GM04504 (cell line): ENCODE results near the gene SARS1.
"Not testable (repeated sequence)": the region's sequence is repeated elsewhere in the genome, so short reads cannot be mapped to it uniquely, and the experiment has no call there.

Experiments used
- DNase-seq: peaks from one replicate; pipeline ENCODE4 v3.0.0-alpha.2; 2012; ENCODE audit warnings: low read depth

SARS1 gene, protein sequence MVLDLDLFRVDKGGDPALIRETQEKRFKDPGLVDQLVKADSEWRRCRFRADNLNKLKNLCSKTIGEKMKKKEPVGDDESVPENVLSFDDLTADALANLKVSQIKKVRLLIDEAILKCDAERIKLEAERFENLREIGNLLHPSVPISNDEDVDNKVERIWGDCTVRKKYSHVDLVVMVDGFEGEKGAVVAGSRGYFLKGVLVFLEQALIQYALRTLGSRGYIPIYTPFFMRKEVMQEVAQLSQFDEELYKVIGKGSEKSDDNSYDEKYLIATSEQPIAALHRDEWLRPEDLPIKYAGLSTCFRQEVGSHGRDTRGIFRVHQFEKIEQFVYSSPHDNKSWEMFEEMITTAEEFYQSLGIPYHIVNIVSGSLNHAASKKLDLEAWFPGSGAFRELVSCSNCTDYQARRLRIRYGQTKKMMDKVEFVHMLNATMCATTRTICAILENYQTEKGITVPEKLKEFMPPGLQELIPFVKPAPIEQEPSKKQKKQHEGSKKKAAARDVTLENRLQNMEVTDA

DNA sequence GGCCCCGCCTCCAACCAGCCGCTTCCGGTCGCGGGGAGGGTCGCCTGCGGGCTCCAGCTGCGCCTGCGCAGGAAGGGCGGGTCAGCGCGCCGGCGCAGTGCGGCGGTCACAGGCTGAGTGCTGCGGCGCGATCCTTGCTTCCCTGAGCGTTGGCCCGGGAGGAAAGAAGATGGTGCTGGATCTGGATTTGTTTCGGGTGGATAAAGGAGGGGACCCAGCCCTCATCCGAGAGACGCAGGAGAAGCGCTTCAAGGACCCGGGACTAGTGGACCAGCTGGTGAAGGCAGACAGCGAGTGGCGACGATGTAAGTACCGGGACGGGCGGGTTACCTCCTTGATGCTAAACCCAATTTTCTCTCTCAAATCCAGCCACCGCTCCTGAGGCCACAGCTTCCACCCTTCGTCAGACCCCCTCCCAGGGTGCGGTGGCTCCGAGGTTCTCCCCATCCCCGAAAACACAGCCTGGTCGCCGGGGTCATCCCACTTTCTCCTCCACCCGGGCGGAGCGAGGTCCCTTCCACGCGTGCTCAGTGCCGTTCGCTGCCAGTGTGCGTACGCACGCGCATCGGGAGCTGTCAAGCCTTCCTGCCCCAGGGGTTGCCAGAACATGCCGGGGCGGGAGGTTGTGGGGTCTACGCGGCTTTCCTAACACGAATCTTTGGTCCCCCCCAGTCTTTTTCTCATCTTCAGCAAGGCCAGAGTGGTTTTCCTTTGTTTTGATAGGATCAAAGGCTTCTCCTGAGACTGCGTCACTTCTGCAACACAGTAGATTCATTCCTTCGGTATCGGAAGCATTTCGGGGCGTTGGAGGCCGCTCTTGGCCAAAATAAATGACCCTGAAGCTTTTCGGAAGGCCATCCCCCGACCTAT, at the start of gene SARS1:
TSS of gene SARS1 (plus strand) at position 95 of the 870 bp plus-strand sequence. CDS start at position 170, 75 bp downstream.
- DNase-seq = peak; percentile 77

DNA sequence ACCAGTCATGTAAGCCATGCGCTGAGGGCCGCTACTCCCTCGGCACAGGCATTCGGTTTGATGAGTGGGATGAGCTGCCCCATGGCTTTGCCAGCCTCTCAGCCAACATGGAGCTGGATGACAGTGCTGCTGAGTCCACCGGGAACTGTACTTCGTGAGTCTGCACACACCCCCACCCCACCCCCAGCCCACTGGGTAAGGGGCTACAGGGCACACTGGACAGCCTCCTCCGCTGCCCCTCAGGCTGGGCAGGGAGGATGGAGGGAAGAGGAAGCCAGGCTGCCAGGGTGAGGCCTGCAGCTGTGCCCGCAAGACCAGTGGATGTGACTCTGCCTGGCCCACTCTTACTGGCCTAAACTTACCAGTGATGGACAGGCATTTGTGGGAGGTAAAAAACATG, 49.2 kb upstream of the SARS1 start:
- no peak for DNase-seq

DNA sequence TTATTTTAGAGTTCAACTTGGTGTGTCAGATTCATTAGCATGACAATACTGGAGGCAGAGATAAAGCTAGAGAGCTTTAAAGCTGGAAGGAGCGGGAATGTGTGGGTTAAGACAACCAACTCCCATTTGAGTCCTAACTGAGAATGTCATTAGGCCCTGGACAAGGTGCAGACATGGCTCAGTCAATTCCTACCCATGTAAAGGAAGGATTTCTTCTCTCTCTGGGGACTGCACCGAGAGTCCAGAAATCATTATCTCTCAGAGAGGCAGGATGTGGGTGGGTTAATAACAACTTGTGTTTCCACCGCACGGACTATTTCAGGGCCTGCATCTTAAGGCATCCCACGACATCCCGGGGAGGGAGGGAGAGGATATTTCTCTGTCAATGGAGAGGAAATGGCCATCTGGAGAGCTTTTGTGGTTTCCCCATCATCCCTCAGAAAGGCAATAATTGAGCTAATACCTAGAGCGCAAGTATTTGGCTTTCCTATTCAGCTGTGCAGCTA, 46.7 kb upstream of the SARS1 start:
- DNase-seq = peak; percentile 23

DNA sequence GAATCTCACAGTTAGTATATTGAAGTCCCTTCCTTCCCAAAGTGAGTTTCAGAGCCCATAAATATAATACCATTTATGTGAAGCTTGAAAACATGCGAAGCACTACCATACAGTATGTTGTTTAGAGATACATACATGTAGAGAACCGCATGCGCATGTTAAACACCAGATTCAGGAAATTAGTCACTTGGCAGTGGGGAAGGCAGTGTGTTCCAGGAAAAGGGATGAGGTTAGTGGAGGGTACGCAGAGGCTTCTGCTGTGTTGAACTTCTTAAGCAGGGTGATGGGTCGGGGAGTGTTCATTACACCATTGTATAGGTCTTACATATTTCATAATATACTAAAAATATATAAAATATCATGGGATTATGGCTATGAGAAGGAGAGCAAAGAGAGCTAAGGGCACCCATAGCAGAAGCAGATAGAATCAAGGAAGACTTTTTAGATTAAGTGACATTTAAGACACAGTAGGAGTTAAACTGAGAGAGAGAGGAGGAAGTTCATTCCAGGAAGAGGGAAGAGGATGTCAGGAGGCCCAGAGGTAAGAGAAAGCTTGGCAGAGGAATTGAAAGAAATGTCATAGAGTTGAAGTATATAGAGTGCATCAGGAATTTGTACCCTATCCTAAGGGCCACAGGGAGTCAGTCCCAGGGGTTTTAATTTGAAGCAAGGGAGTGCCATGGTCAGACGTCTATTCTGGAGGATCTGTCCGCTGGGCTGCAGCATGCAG, 43.5 kb upstream of the SARS1 start:
- no peak for DNase-seq

DNA sequence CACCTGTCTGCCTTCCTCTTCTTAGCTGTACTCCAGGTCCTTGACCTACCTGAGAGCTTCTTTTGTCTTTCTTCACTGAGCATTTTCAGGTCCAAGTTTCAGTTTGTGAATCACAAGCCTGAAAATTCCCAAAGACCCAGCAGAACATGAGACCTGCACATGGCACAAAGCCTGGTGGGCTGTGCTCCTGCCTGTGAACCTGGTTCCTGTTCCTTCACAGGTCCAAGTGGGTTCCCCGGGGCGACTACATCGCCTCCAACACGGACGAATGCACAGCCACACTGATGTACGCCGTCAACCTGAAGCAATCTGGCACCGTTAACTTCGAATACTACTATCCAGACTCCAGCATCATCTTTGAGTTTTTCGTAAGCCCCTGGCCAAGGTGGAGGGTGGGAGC, 42.1 kb upstream of the SARS1 start:
- no peak for DNase-seq

DNA sequence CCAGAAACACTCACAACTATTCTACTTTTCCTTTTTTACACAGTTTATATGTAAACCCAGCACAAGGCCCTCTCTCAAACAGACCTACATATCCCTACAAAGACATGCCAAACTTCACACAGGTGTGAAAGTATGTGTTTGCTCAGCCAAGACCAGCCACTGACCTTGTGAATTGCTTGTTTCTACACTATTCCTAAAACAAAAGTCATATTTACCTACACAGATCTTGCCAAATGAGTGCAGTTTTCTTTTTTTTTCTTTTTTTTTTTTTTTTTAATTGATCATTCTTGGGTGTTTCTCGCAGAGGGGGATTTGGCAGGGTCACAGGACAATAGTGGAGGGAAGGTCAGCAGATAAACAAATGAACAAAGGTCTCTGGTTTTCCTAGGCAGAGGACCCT, 37.4 kb upstream of the SARS1 start:
- not testable (repeated sequence) for DNase-seq

DNA sequence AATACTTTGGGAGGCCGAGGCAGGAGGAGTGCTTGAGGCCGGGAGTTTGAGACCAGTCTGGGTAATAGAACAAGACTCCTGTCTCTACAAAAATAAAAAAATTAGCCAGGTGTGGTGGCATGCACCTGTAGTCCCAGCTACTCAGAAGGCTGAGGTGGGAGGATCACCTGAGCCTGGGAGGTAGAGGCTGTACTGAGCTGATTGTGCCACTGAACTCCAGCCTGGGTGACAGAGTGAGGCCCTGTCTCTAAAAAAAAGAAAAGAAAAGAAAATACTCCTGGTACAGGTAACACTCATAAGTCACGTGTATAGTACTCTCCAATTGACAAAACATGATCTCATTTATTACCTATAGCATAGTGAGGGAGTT, 33.0 kb upstream of the SARS1 start:
- DNase-seq = not testable (repeated sequence)

DNA sequence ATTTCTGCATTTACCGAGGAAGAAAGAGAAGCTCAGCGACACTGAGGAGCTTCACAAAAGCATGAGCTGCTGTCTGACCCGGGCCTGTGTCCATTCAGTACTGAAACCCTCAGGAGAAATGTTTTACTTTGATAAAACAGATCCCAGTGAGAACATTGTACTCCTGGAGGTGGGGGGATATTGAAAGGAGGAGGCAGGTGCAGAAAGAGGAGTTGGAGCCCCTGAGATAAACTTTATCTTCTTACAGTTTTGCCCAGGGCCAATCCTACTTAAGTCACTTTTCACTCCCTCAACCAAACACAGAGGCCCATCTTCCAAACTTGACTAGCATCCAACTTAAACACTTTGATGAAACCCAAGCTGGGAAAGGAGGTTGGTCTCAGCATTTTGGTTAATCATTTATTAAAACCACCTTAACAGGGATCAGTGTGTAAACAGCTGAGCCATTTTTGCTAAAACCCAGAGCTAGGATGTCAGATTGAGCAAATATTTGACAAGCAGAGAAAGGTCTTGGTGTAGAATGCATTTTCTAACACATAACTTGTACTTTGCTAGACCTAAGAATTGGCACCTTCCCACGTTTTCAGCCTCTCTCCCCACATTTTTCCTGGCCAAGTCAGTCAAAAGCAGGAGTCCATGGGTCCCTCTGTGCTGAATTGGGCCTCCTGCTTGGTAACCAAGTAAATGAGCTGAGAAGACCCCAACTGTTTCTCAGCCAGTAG, 32.5 kb upstream of the SARS1 start:
- DNase-seq = no peak

DNA sequence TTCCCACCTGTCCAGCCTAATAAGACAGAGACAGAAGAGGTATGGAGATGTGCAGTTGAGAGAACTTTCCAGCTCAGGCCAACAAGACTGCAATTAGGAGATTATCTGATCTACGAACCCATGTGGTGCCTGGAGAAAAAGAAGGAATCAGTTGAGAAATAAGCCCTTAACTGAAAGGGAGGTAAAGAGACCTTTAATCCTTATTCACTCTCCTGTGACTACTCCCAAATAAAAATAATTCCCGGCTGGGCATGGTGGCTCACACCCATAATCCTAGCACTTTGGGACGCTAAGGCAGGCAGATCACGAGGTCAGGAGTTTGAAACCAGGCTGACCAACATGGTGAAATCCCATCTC, 31.9 kb upstream of the SARS1 start:
- DNase-seq = no peak

DNA sequence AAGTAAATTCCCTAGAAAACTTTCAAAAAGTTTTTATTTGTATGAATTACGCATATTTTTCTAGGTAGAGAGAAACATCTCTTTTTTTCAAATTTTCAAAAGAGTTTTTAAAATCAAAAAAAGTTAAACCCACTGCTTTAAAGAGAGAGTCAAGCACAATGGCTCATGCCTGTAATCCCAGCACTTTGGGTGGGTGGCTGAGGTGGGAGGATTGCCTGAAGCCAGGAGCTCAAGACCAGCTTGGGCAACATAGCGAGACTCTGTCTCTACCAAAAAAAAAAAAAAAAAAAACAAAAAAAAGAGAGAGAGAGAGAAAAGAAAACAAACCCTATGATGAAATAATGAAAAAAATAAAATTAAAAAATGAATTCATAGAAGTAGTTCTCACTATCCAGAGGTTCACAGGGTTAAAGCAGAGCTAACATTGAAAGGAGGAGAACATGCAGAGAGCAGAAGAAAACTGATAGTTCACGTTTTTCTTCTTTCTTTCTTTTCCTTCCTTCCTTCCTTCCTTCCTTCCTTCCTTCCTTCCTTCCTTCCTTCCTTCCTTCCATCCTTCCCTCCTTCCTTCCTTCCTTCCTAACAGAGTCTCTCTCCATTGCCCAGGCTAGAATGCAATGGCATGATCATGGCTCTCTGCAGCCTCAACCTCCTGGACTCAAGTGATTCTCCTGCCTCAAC, 30.5 kb upstream of the SARS1 start:
- no peak for DNase-seq

DNA sequence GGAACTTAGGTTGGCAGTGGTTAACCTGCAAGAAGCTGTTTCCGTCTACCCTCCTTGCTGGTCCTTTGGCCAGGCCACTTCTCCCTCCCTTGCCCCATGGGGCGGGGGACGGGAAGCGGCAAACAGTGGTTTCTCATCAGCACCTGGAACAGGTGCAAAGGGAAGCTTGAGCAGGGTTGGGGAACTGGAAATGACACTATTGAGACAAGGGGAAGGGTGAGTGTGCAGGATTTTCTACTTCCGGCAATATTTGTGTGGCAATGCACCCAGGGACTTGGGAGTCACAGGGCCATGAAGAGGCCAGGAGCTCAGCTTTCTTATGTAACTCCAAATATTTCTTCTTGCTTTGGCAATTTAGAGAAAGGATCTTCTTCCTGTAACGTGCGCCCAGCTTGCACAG, 29.0 kb upstream of the SARS1 start:
- no peak for DNase-seq

DNA sequence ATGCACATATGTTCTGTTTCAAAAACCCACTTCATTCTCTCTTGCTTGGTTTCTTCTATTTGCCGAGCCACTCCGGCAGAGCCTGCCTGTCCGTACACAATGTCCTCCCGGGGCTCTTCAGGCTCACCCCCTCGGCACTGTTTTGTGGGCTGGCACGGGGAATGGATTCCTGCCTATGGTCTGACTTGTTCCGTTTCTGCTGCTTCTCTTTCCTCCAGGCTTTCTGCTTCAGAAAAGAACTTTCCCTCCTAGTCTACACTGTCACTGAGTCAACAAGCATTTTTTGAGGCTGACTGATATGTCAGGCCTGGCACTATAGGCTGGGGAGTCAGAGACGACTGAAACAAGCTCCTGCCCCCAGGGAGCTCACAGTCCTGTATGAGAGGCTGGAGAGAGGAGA, 28.4 kb upstream of the SARS1 start:
- DNase-seq = no peak

DNA sequence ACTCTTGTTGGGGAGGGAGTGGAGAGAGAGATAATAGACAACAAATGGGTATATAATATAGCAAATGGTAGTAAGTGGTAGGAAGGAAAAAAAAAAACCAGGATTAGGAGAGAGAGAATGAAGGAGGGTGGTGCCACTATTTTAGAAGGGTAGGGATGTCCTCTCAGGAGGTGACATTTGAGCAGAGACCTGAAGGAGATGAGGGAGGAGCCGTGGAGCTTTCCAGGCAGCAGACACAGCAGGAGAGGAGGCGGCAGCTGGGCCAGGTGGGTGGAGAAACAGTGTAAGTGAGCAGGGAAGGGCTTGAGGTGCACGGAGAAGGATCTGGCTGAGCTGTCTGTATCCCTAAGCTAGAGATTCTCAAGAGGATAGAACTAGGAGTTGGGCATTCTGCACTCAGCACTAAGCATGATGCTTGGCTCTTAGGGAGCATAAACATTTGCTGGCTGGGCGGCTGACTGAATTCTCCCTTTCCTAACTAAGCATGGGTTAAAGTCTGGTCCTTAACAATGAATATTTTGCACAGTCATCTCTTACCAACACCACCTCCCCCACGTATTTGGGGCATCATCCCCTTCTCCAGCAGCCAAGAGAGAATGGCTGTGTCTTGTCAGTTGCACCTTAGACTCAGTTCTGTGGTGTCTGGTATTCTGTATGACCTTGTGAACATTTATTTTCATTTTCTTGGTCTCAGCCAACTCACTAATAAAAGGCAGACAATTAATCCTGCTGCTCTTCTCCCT, 27.6 kb upstream of the SARS1 start:
- no peak for DNase-seq

DNA sequence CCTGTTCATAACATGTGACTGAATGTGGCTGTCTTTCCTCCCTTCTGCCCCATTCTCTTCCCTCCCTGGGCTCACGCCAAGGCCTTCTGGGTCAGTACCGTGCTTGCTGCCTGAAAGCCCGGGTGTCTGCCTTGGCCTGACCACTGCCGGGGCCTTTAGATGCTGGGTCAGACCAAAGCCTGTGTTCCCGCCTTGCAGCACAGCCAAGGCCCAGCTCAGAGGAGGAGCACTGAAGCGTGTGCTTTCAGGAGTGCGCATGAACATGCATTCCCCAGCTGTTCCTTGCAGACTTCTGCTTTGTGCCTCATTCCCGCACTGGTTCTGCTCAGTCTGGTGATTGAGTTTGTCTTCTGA, 27.0 kb upstream of the SARS1 start:
- no peak for DNase-seq

DNA sequence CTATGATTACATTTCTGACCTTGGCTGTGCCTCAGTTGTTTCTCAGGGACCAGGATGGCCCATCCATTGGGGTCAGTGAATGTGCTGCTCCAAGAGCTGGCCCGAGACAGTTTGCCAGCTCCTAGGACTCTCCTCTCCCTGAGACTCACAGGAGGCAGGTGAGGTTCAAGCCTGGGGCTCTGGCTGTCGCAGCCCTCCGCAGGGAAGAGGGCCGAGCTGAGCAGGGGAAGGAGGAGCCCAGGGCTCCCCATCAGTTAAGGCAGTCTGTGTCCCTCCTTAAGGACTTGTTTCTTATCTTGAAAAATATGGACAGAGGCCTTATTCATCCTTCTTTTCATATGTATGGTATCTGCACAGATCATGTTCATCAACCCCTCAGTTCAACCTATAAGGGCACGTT, 26.6 kb upstream of the SARS1 start:
- no peak for DNase-seq

DNA sequence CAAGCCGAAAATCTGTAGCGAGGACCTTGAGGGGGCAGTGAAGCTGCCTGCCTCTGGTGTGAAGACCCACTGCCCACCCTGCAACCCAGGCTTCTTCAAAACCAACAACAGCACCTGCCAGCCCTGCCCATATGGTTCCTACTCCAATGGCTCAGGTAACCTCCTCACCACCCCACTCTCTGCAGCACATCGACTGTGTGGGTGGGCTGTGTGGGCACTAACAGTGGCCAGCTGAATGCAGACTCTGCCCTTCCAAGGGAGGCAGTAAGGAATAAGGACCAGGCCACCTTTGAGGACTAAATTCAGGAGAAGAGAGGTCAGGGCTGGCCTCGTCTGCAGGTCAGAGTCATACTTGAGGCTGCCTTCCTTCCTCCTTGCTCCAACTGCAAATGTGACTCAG, 25.5 kb upstream of the SARS1 start:
- no peak for DNase-seq

DNA sequence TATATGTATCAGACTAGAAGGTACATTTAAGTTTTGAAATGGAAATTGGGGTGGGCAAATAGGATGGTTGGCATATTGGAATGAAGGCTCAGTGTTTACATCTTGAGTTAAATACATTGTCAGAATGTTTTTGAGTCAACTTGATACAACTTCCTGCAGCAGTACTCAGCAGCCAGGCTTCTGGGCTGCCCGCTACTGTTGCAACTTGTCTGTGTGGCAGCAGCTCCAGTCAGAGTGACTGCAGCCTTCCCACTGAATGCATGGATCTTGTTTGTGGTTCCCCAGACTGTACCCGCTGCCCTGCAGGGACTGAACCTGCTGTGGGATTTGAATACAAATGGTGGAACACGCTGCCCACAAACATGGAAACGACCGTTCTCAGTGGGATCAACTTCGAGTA, 24.9 kb upstream of the SARS1 start:
- DNase-seq = no peak

DNA sequence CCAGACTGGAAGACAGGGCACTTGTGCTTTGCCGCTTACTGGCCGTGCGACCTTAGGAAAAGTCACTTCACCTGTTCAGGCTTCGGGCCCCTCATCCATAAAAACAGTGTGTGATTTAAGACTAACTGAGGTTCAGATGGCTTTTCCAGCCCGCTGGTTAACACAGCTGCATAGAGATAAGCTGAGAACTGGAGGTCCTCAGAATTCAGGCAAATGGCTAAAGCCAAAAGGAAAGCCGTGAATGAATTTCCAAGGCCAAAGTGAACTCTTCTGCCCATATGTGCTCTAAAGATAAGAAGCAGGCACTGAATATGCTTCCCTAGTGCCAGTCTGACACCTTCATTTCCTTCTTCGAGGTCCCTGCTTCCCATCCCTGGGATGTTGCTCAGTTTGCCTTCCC, 23.5 kb upstream of the SARS1 start:
- no peak for DNase-seq

DNA sequence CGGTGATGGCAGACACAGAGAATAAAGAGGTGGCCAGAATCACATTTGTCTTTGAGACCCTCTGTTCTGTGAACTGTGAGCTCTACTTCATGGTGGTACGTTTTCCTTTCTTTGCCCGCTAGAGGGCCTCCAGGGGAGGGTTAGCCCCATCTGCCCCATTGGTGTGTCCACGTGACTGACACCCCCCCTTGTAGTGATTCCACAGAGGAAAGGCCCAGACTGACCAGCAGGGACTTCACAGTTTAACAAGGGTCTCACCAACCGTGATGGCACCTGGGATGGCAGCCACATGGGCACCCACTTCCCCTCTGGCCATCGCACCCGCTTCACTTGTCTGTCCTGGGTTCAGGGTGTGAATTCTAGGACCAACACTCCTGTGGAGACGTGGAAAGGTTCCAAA, 22.3 kb upstream of the SARS1 start:
- no peak for DNase-seq

DNA sequence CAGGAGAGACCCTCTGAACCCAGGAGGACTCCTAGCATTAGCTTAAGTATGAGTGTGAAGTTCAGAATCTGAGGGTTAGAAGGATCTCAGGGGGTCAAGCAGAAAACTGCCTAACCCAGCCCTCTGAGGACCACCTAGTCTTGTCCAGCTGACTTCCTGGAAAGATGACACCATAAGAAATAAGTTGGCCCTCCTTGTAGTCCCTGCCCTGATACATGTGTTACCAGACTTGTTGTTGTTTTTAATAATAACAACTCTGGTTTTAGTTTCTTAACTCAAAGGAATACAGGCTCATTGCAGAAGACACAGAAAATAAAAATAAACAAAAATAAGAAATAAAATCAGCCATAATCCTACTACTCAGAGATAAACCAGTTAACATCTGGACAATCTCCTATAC, 21.8 kb upstream of the SARS1 start:
- DNase-seq = no peak
